K562 (cell line): ENCODE data around the gene SNTG2.

Experiments used
- ADNP ChIP-seq: fragments of 200-800 bp; sonication (Bioruptor generic); IDR thresholded peaks from 2 replicates; pipeline ENCODE4 v1.6.1; 2016; ENCODE audit warnings: missing genetic modification characterization, missing compliant biosample characterization
- CTCF ChIP-seq, 3 experiments: IDR thresholded peaks in 2 of 3; conservative IDR thresholded peaks in 1 of 3; 2 replicates each; pipeline ENCODE4 v1.5.1; 2011 to 2012; ENCODE audit warnings: low read length in 3 of 3, mild to moderate bottlenecking in 3 of 3, control low read depth in 2 of 3, improper control_type of control experiment in 1 of 3, inconsistent platforms in 1 of 3, low read depth in 1 of 3, mixed read lengths in 1 of 3, moderate library complexity in 1 of 3; ENCODE audit not compliant: insufficient read depth in 2 of 3
- GATAD2B ChIP-seq: fragments of 450-650 bp; IDR thresholded peaks from 2 replicates; pipeline ENCODE4 v1.6.1; 2017; ENCODE audit warnings: mild to moderate bottlenecking, borderline replicate concordance
- TF ChIP-seq, protein P1 (sequence below): sonication (generic); formaldehyde crosslinking; IDR thresholded peaks from 2 replicates; pipeline ENCODE4 v1.9.0; 2022; ENCODE audit warnings: mild to moderate bottlenecking, missing genetic modification reagents

- TF ChIP-seq, protein P1, sequence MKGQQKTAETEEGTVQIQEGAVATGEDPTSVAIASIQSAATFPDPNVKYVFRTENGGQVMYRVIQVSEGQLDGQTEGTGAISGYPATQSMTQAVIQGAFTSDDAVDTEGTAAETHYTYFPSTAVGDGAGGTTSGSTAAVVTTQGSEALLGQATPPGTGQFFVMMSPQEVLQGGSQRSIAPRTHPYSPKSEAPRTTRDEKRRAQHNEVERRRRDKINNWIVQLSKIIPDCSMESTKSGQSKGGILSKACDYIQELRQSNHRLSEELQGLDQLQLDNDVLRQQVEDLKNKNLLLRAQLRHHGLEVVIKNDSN, result no peak
- TF ChIP-seq ADNP (tag) (no peak), GATAD2B (no peak), CTCF (IDR thresholded peaks at IDR 0.05 in 2 of 3, conservative IDR thresholded peaks at IDR 0.05 in 1 of 3; ENCODE audit: insufficient read depth in 2 of 3, low read depth in 1 of 3, low read length in 3 of 3) (no peak)
Observed at GRCh38 chr2:1081451-1082225, 131.0 kb downstream of the SNTG2 start.
